GM18858 (cell line): ENCODE results near the gene SPATA31A6.
"Not testable (repeated sequence)": the region's sequence is repeated elsewhere in the genome, so short reads cannot be mapped to it uniquely, and the experiment has no call there.

Experiments
- ATAC-seq: cut with Tn5 transposase; IDR thresholded peaks from one replicate; pipeline ENCODE4 v1.9.1; 2021; ENCODE audit not compliant: unreplicated experiment

SPATA31A6 gene

DNA sequence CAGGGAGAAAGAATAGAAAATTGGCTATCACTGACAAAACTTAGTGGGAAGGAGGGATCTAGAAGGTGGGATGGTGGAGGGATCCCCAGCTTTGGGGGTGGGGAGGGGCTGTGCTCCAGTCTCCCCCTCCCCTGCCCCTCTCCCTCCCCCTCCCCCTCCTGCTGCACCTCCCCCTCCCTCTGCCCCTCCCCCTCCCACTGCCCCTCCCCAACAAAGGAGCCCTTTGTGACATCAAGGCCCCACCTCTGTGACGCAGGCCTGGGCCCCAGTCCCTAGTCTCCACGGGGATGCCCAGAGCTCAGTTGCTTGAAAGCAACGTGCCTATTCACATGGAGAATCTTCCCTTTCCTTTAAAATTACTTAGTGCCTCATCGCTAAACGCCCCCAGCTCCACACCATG, at the start of gene SPATA31A6:
SPATA31A6 (plus strand) TSS at position 301 of the 400 bp plus-strand sequence; CDS start at position 330, 29 bp downstream.
- not testable (repeated sequence) for ATAC-seq

DNA sequence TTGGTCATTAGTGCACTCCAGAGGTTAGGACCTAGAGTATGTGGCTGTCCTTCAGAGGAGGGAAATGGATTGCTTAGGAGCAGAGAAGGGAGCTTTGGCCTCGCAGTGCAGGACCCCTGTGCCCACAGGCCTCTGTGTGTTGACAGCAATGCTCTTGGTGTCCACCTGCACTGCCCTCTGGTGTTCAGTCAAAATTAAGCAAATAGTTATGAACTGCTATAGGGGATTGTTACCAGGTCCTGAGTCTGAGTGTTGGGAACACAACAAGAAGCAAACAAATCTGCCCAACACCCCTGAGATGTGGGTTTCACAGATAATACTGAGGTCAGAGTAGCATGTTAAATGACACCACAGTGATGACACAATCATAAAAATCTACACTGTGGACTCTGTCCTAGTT, 23.2 kb upstream of the SPATA31A6 start:
- not testable (repeated sequence) for ATAC-seq

DNA sequence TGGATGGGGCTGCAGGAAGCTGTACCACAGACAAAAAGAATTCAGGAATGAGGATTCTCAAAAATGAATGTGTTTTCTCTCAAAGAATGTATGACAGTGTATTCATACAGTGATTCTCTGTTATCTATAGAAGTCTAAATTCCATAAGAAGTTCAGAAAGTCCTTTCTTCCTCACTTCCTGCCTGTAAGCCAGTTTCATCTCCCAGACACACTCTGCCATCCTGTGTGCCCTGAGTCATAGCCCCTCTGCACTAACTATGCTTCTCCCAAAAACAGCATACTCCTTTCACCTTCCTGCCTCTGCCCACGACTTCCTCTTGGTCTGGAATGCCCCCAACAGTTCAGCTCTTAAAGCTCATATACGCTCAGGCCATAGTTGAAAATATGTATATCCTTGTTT, 36.4 kb downstream of the SPATA31A6 start:
- ATAC-seq, result not testable (repeated sequence)

DNA sequence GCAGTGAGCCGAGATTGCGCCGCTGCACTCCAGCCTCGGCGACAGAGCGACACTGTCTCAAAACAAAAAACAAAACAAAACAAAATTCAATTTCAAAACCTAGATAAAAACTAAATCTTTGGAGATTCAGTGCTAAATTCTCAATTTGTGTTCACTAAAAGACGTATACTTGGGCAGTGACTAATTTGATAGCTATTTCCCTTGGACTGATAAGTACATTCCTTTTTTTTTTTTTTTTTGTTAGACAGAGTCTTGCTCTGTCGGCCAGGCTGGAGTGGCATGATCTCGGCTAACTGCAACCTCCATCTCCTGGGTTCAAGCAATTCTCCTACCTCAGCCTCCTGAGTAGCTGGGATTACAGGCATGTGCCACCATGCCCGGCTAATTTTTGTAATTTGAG, 39.8 kb downstream of the SPATA31A6 start:
- ATAC-seq, result not testable (repeated sequence)

DNA sequence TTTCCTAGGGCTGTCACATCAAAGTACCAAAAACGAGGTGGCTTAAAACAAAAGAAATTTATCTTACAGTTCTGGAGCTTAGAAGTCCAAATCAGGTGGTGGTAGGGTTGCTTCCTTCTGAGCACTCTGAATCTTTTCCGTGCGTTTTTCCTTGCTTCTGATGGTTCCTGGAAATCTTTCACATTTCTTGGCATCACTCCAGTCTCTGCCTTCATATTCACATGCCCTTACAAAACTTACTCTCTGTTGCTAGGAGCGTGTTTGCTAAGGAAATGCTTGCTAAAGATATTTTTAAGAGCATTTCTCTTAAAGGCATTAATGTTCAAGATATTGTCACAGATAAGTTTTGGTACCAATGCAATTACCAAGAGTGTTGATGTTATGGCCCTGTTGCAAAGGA, 49.6 kb downstream of the SPATA31A6 start:
- not testable (repeated sequence) for ATAC-seq

DNA sequence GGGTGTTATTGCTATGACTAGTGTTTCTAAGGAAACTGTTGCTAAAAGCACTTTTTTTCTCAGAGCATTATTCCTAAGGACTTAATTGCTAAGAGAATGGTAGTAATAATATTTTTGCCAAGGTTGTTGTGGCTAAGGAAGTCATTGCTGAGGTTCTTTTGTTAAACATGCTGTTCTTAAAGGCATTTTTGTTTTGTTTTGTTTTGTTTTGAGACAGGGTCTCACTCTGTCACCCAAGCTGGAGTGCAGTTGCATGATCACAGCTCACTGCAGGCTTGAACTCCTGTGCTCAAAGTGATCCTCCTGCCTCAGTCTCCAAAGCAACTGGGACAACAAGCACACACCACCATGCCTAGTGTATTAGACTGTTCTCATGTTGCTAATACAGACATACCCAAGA, 51.2 kb downstream of the SPATA31A6 start:
- not testable (repeated sequence) for ATAC-seq

DNA sequence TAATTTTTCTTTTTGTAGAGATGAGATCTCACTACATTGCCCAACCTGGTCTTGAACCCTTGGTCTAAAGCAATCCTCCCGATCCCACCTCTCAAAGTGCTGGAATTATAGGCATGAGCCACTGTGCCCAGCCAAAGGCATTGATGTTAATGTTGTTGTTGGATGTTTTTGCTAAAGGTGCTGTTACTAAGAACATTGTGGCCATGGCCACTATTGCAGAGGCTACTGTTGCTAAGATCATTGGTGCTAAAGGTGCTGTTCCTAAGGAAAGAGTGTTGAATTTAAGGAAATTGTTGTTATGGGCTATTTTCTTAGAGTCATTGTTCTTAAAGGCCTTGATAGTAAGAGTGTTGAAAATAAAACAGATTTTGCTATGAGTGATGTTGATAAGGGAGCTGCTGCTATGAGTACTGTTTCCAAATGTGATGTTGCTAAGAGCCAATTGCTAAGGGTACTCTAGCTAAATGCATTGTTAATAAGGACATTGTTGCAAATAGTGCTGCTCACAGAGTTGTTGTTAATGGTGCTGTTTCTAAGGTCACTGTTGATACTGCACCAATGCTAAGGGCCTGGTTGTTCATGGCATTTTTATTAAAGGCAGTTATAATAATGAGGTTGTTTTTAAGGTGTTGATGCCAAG, 52.0 kb downstream of the SPATA31A6 start:
- ATAC-seq, result not testable (repeated sequence)

DNA sequence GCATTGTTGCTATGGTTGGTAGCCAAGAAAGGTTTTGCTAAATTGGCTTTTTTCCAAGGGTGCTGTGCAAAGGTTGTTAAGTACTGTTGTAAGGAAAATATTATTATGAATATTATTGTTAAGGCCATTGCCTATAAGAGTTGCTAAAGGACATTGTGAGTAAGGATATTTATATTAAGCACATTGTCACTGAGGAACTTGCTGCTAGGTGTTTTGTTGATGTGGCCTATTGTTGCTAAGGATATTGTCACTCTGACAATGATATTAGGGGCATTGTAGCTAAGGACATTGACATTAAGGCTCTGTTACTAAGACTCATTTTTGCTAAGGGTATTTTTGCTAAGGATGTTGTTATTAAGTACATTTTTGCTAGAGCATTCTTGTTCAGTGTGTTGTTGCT, 52.6 kb downstream of the SPATA31A6 start:
- ATAC-seq, result not testable (repeated sequence)

DNA sequence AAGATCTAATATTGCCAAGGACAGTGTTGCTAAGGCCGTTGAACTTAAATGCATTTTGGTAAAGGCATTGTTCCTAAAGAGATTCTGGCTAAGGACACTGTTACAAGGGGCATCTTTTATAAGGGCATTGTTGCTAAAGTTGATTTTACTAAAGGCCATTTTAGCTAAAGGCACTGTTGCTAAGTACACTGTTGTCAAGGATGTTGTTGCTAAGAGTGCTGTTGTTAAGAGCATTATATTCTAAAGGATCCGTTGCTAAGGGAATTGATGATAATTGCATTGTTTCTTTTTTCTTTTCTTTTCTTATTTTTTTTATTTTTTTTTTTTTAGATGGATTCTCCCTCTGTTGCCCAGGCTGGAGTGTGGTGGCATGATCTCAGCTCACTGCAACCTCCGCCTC, 53.9 kb downstream of the SPATA31A6 start:
- not testable (repeated sequence) for ATAC-seq

DNA sequence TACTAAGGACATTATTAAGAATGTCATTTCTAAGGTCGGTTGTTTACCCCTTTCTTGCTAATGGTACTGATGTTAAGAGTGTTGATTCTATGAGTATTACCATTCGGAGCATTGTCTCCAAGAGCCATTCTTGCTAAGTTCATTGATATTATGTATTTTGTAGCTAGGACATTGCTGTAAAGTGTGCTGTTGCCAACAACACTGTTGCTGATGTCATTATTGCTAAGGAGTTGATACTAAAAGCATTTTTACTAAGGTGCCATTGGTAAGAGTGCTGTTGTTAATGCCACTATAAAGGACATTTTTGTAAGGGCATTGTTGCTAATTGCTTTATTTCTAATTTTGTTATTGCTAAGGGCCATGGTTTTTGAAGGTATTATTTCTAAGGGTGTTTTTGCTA, 55.4 kb downstream of the SPATA31A6 start:
- ATAC-seq, result not testable (repeated sequence)
